Nephron (organoid): ENCODE measurements around the gene XPNPEP3.

ENCODE experiments used
- H3K27ac Mint-ChIP-seq, 3 experiments: 2 replicates each; pipeline ENCODE4 v1.8.0; 2020; ENCODE audit warnings: mixed read lengths in 3 of 3, mild to moderate bottlenecking in 2 of 3, moderate library complexity in 1 of 3
- H3K27me3 Mint-ChIP-seq: 2 replicates; pipeline ENCODE4 v1.8.0; 2021; ENCODE audit warnings: low read depth, mild to moderate bottlenecking, moderate library complexity, mixed read lengths
- H3K36me3 Mint-ChIP-seq: 2 replicates; pipeline ENCODE4 v1.8.0; 2020; ENCODE audit warnings: low read depth, mixed read lengths
- H3K4me1 Mint-ChIP-seq: 2 replicates; pipeline ENCODE4 v1.8.0; 2020; ENCODE audit warnings: mixed read lengths
- H3K4me3 Mint-ChIP-seq, 3 experiments: 2 replicates each; pipeline ENCODE4 v1.8.0; 2020; ENCODE audit warnings: mild to moderate bottlenecking in 3 of 3, mixed read lengths in 3 of 3, moderate library complexity in 2 of 3
- H3K9me3 Mint-ChIP-seq: 2 replicates; pipeline ENCODE4 v1.8.0; 2020; ENCODE audit warnings: mixed read lengths
- TF ChIP-seq, protein P1 (sequence below), 3 experiments: fragments of 200-600 bp; sonication (generic); IDR thresholded peaks; one replicate each; pipeline ENCODE4 v1.5.0; 2021; ENCODE audit warnings: antibody characterized with exemption in 3 of 3; ENCODE audit not compliant: unreplicated experiment in 3 of 3

XPNPEP3 gene

DNA sequence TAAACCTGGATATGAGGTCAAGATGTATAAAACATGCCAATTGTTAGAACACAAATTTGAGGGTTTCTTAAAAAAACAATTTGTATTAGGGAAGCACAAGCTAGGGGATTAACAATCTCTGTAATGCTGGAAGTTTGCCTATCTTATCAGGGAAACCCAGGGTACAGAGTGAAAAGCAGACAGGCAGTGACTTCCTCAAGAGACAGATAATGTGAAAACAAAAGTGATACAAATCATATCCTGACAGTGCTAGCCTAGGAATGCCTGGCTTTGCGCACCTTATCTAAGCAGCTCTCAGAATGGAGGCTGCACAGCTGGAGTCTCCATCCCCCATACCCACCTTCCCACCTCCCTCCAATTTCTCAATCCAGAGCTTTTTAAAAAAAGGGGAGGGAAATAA, 71.7 kb downstream of the XPNPEP3 start:
- peaks cover 37% of the 10 kb centered on the region for H3K36me3 Mint-ChIP-seq
- no peak overlapping the region for H3K4me3 Mint-ChIP-seq
- H3K4me1 Mint-ChIP-seq: no peaks in the 10 kb centered on the region
- no peaks in the 10 kb centered on the region for H3K27me3 Mint-ChIP-seq
- no peaks in the 10 kb centered on the region for H3K9me3 Mint-ChIP-seq
- H3K27ac Mint-ChIP-seq: no peak overlapping the region
- TF ChIP-seq, protein P1, sequence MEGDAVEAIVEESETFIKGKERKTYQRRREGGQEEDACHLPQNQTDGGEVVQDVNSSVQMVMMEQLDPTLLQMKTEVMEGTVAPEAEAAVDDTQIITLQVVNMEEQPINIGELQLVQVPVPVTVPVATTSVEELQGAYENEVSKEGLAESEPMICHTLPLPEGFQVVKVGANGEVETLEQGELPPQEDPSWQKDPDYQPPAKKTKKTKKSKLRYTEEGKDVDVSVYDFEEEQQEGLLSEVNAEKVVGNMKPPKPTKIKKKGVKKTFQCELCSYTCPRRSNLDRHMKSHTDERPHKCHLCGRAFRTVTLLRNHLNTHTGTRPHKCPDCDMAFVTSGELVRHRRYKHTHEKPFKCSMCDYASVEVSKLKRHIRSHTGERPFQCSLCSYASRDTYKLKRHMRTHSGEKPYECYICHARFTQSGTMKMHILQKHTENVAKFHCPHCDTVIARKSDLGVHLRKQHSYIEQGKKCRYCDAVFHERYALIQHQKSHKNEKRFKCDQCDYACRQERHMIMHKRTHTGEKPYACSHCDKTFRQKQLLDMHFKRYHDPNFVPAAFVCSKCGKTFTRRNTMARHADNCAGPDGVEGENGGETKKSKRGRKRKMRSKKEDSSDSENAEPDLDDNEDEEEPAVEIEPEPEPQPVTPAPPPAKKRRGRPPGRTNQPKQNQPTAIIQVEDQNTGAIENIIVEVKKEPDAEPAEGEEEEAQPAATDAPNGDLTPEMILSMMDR (IDR thresholded peaks at IDR 0.05; ENCODE audit: unreplicated experiment in 3 of 3): no peak

DNA sequence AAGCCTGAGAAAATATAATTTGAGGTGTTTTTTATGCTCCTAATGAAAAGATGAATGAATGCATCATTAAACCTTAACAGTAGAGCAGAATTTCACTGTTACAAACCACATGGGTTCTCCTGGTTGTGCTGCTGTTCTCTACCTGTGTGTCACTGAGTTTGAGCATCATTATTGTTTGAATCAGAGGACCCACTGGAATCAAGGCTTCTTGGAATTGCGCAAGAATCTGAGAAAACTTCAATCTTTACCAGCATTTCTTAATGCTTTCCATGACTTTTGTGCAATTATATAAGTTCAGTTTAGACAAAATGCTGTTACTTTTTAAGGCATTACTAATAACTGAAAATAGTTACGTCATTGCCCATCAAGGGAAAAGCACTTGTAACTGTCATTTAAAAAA, 75.4 kb downstream of the XPNPEP3 start:
- TF ChIP-seq, protein P1 (IDR thresholded peaks at IDR 0.05; ENCODE audit: unreplicated experiment in 3 of 3): no peak
- Mint-ChIP-seq H3K4me3 (no peak overlapping the region), H3K36me3 (peaks cover 19% of the 10 kb centered on the region), H3K27ac (no peak overlapping the region), H3K27me3 (no peaks in the 10 kb centered on the region), H3K9me3 (no peaks in the 10 kb centered on the region), H3K4me1 (no peaks in the 10 kb centered on the region)

DNA sequence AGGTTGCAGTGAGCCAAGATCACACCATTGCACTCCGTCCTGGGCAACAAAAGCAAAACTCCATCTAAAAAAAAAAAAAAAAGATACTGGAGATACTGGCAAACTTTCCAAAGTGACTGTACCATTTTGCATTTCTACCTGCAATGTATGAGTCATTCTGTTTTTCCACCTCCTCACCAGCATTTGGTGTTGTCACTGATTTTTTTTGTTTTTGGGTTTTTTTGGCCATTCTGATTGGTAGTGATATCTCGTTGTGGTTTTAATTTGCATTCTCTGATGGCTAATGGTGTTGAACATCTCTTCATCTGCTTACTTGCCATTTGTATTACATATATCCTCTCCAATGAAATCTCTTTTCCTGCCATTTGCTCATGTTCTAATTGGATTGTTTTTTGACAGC, 82.3 kb downstream of the XPNPEP3 start:
- peaks cover 8% of the 10 kb centered on the region for H3K36me3 Mint-ChIP-seq
- TF ChIP-seq, protein P1 (IDR thresholded peaks at IDR 0.05; ENCODE audit: unreplicated experiment in 3 of 3): no peak
- H3K9me3 Mint-ChIP-seq: no peaks in the 10 kb centered on the region
- no peak overlapping the region for H3K27ac Mint-ChIP-seq
- no peaks in the 10 kb centered on the region for H3K4me1 Mint-ChIP-seq
- no peaks in the 10 kb centered on the region for H3K27me3 Mint-ChIP-seq
- H3K4me3 Mint-ChIP-seq: no peak overlapping the region

DNA sequence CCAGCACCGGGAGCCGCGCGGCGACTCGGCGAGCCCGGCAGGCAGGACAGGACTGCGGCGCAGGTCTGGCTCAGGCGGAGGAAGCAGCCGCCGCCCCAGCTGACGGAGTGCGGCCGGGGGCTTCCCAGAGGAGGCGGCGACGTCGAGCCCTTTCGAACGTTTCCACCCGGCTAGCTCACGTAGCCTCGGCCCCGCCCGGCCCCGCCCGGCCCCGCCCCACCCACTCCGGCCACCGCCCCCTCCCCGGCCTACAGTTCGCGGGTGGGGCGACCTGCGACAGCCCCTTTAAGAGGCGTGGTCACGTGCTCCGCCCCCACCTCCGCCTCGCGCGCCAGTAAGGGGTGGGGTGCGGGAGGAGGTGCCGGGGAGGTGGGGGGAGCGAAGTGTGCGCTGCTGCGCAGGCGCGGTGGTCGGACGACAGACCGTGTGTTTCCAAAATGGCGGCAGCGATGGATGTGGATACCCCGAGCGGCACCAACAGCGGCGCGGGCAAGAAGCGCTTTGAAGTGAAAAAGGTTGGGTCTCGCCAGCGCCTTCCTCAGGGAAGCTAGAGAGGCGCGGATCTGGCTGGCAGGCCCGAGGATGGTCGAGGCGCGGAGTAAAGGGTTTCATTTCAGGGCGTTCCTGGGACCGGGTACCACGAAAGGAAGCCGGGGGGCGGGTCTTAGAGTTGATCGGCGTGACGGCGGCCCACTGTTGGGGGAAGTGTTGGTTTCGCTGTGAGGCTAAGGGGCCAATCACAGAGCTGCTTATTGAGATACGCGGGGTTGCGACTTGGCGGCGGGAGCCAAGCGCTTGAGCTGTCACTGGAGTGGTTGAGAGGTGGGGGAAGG, 94.2 kb downstream of the XPNPEP3 start, which contains the start of gene RBX1:
RBX1 (plus strand) TSS at position 417 of the 833 bp plus-strand sequence; CDS start at position 438, 21 bp downstream.
- Mint-ChIP-seq H3K4me1 (peaks cover 21% of the 10 kb centered on the region), H3K4me3 (peak within 1 kb of the TSS; percentile 94 to 99 (median 99)), H3K36me3 (peaks cover 22% of the 10 kb centered on the region), H3K27me3 (no peaks in the 10 kb centered on the region), H3K27ac (peak within 1 kb of the TSS; percentile 96 to 99 (median 97)), H3K9me3 (no peaks in the 10 kb centered on the region)
- TF ChIP-seq, protein P1 (IDR thresholded peaks at IDR 0.05; ENCODE audit: unreplicated experiment in 3 of 3): no peak

DNA sequence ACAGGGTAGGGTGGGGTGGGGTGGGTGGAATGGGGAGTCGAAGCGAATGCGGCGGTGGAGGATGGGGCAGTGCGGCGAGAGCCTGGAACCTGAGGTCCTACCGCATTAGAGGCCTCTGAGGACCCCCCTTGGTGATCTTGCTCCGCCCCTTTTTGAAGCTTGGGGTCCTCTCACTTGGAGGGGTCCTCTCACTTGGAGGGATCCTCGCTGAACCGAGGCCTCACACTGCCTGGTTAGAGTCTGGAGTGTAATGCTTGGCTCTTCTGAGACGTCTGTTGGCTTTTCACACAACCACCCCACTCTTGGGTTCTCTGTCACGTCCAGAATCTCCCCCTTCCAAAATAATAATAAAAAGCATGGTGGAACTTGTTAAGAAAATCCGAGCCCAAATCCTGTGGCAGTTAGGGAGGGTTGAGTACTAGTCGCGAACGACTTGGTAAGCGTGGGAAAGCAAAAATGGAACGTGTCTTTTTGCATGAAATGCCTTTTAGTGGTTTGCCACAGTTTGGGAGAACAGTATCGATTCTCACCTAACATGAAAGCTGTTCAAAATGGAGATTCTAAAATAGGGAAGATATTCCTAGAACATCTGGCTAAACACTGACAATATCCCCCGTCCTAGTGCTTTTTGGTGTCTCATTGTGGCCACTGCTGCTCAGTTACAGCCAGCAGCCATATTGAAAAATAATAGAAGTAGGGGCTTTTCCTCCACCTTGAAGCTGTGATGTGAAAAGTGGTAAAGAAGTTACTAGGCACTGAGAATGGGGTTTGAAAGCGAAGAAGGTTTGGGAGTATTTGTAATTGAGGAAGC, 95.1 kb downstream of the XPNPEP3 start:
- Mint-ChIP-seq H3K4me1 (peaks cover 21% of the 10 kb centered on the region), H3K27me3 (no peaks in the 10 kb centered on the region), H3K9me3 (no peaks in the 10 kb centered on the region), H3K27ac (peak overlapping the region; percentile 96 to 99 (median 97)), H3K36me3 (peaks cover 24% of the 10 kb centered on the region), H3K4me3 (peak overlapping the region; percentile 94 to 99 (median 99))
- TF ChIP-seq, protein P1 (IDR thresholded peaks at IDR 0.05; ENCODE audit: unreplicated experiment in 3 of 3): no peak
